Pancreas (tissue), 10 donors: ENCODE data around the gene PSMD2. TPM values are rescaled to one million over a fixed set of nuclear protein-coding genes. Genes with fewer than 3 reads are reported as not detected.

Experiments used
- ATAC-seq, 4 donors: fragments of 200-7000 bp; cut with Tn5 transposase; one replicate each; pipeline versions ENCODE4 v1.8.0 to v1.9.1; 2020; ENCODE audit warnings: mild to moderate bottlenecking in 4 of 4, moderate library complexity in 4 of 4
- DNase-seq, 6 donors: peaks; one replicate each; pipeline ENCODE4 v3.0.0-alpha.2; 2020
- FAIRE-seq: peaks from 2 replicates; lab custom pipeline; 2012; peaks lifted over from hg19 to GRCh38; lab: Jason Lieb, UNC
- H3K27ac ChIP-seq, 4 donors: fragments of 200-600 bp; sonication (generic); 1 replicate in 3 of 4; 2 replicates in 1 of 4; pipeline versions ENCODE4 v1.5.0 to v1.8.0; 2020
- H3K27me3 ChIP-seq, 4 donors: fragments of 200-600 bp; one replicate each; pipeline ENCODE4 v1.8.0; 2021
- H3K36me3 ChIP-seq, 3 donors: fragments of 200-600 bp; sonication (generic) in 1 of 3; one replicate each; pipeline versions ENCODE4 v1.5.0 to v1.8.0; 2020 to 2021
- H3K4me1 ChIP-seq, 3 donors: fragments of 200-600 bp; one replicate each; pipeline ENCODE4 v1.8.0; 2021
- H3K4me3 ChIP-seq, 4 donors: fragments of 200-600 bp; sonication (generic) in 2 of 4; one replicate each; pipeline versions ENCODE4 v1.5.0 to v1.8.0; 2020 to 2021
- H3K9me3 ChIP-seq, 4 donors: fragments of 200-600 bp; one replicate each; pipeline ENCODE4 v1.8.0; 2021
- CTCF ChIP-seq, 4 donors: fragments of 200-600 bp; sonication (generic) in 3 of 4; IDR thresholded peaks; one replicate each; pipeline versions ENCODE4 v1.5.0 to v1.8.0; 2021; ENCODE audit warnings: antibody characterized with exemption in 4 of 4
- WGBS, 2 donors: extraction: QIAGEN DNeasy Blood & Tissue Kit; methylation state at CpG; one replicate each; pipeline ENCODE4 v1.1.7; 2013; 5-methylcytosine and 5-hydroxymethylcytosine counted together
- intact Hi-C, 3 donors: fragments of 100-400 bp; cut with DNase I; formaldehyde crosslinking; loops; one replicate each; pipeline versions ENCODE4 v1.11.1 to v1.14.2; 2022
- polyA plus RNA-seq, 2 donors: library from polyadenylated mRNA; stranded (reverse); fragments of 200-250 nt; gene quantifications; one replicate each; pipeline ENCODE4 v1.2.3, GENCODE V29; 2013
- total RNA-seq, 6 donors: library from RNA; stranded (reverse); fragmentation: NEBNext Ultra II Directional in 4 of 6; extraction: Animal tissue kit (Norgen Biotek cat#: 25700) in 4 of 6; gene quantifications; one replicate each; pipeline versions ENCODE4 v1.2.1 to v1.2.4, GENCODE V29; 2021 to 2023
- donor health status: healthy with polysubstance abuse.
- donor health status: DM: no; HTN: no; CAD: no; lungs with moderate emphysema.
- donor health status: DM: no; HTN: no; CAD: no.
- donor health status: control.
- donor health status: control.
- donor health status: Bipolar disorder and iron deficiency.
- donor health status: DM: yes; HTN: yes; CAD: no.
- donor health status: DM: no; HTN: no; CAD: no.
- donor health status: DM: no; HTN: no; CAD: no.
- donor health status: DM: yes; HTN: yes; CAD: no.

PSMD2 gene
- total and polyA plus RNA-seq, 8 donors, result 38.4 to 89.6 (median 54.1) TPM

GRCh38 chr3:184272269-184272668 is 26.8 kb upstream of the PSMD2 start:
- intact Hi-C loops, result no loop called here
- Histone ChIP-seq H3K4me3 (no peak overlapping the region), H3K27me3 (no peaks in the 10 kb centered on the region), H3K36me3 (no peaks in the 10 kb centered on the region), H3K9me3 (no peaks in the 10 kb centered on the region), H3K4me1 (no peaks in the 10 kb centered on the region), H3K27ac (no peak overlapping the region)
- DNase-seq, result no peak
- WGBS, 2 donors, result 55 to 71% methylated on average over 1 of the region's 1 CpG
- no peak for ATAC-seq
- no peak for FAIRE-seq
- TF ChIP-seq CTCF (IDR thresholded peaks at IDR 0.05), result no peak

- no peak for FAIRE-seq
- intact Hi-C loops, result no loop called here
- no peaks in the 10 kb centered on the region for H3K9me3 ChIP-seq
- no peaks in the 10 kb centered on the region for H3K27me3 ChIP-seq
- DNase-seq, result peak in 1 of 6 donors; percentile 45
- H3K27ac ChIP-seq, result peak overlapping the region in 1 of 4 donors; percentile 54
- no peaks in the 10 kb centered on the region for H3K36me3 ChIP-seq
- TF ChIP-seq CTCF (IDR thresholded peaks at IDR 0.05), result no peak
- WGBS, 2 donors, result 47 to 63% methylated on average over 12 of the region's 12 CpGs
- peak overlapping the region in 1 of 4 donors; percentile 37 for H3K4me3 ChIP-seq
- peak; percentile 23 to 54 (median 48) for ATAC-seq
- no peaks in the 10 kb centered on the region for H3K4me1 ChIP-seq
Measured at GRCh38 chr3:184275381-184275701, 23.7 kb upstream of the PSMD2 start.

GRCh38 chr3:184275961-184276910 is 22.8 kb upstream of the PSMD2 start, which contains the start of gene ECE2:
ECE2 (plus strand) TSS chr3:184276022; CDS start chr3:184276154, 132 bp downstream.
- peak; percentile 72 to 82 (median 78) for ATAC-seq
- no peak for TF ChIP-seq CTCF (IDR thresholded peaks at IDR 0.05)
- Histone ChIP-seq H3K36me3 (no peaks in the 10 kb centered on the region), H3K4me3 (peak within 1 kb of the TSS in 2 of 4 donors; percentile 30 to 37), H3K4me1 (no peaks in the 10 kb centered on the region), H3K9me3 (no peaks in the 10 kb centered on the region), H3K27ac (peak within 1 kb of the TSS in 2 of 4 donors; percentile 38 to 54), H3K27me3 (no peaks in the 10 kb centered on the region)
- peak in 4 of 6 donors; percentile 56 to 81 (median 71) for DNase-seq
- intact Hi-C loops, result no loop called here
- no peak for FAIRE-seq
- 12 to 19% methylated on average over 42 to 65 of the region's 65 CpGs for WGBS, 2 donors

GRCh38 chr3:184277366-184277765 is 21.7 kb upstream of the PSMD2 start:
- H3K27ac ChIP-seq, result no peak overlapping the region
- intact Hi-C loops, result no loop called here
- H3K4me1 ChIP-seq, result no peaks in the 10 kb centered on the region
- H3K9me3 ChIP-seq, result no peaks in the 10 kb centered on the region
- ATAC-seq, result peak in 1 of 4 donors; percentile 15
- no peak for FAIRE-seq
- no peaks in the 10 kb centered on the region for H3K36me3 ChIP-seq
- TF ChIP-seq CTCF (IDR thresholded peaks at IDR 0.05), result no peak
- no peak overlapping the region for H3K4me3 ChIP-seq
- no peak for DNase-seq
- H3K27me3 ChIP-seq, result no peaks in the 10 kb centered on the region
- 92% methylated on average over 6 of the region's 6 CpGs for WGBS, 2 donors

GRCh38 chr3:184282941-184283340 is 16.1 kb upstream of the PSMD2 start:
- no peak for TF ChIP-seq CTCF (IDR thresholded peaks at IDR 0.05)
- Histone ChIP-seq H3K27me3 (no peaks in the 10 kb centered on the region), H3K27ac (no peak overlapping the region), H3K4me1 (no peaks in the 10 kb centered on the region), H3K4me3 (no peak overlapping the region), H3K9me3 (no peaks in the 10 kb centered on the region), H3K36me3 (no peaks in the 10 kb centered on the region)
- 83 to 86% methylated on average over 4 of the region's 4 CpGs for WGBS, 2 donors
- no peak for DNase-seq
- no peak for ATAC-seq
- no peak for FAIRE-seq
- intact Hi-C loops, result no loop called here
